Embryonic facial prominence (tissue), 1 donor: ENCODE data around the gene POLR1H.

Experiments used
- DNase-seq: peaks from one replicate; pipeline ENCODE4 v3.0.0-alpha.2; 2016; ENCODE audit errors: extremely low spot score

Gene POLR1H

GRCh38 chr6:30061858-30062458, 893 bp downstream of the POLR1H start:
- DNase-seq, result no peak

- no peak for DNase-seq
These were observed 1.6 kb downstream of the POLR1H start for GRCh38 chr6:30062471-30063178.

GRCh38 chr6:30063315-30063714, 2.2 kb downstream of the POLR1H start:
- no peak for DNase-seq

- DNase-seq, result no peak
These were observed 5.0 kb downstream of the POLR1H start for GRCh38 chr6:30066082-30066481.

- peak; percentile 99 for DNase-seq
These were observed 5.8 kb downstream of the POLR1H start, which contains the start of gene PPP1R11 for GRCh38 chr6:30066577-30067459. Gene PPP1R11 (plus strand): TSS chr6:30067198. CDS start chr6:30067411, 213 bp downstream.

- DNase-seq, result no peak
These were observed 6.5 kb downstream of the POLR1H start for GRCh38 chr6:30067460-30068139.

- no peak for DNase-seq
These were observed 10.2 kb downstream of the POLR1H start for GRCh38 chr6:30071081-30071818.

GRCh38 chr6:30071858-30072257, 10.8 kb downstream of the POLR1H start:
- no peak for DNase-seq

GRCh38 chr6:30073489-30074235, 12.6 kb downstream of the POLR1H start:
- DNase-seq, result no peak

- DNase-seq, result no peak
These were observed 13.4 kb downstream of the POLR1H start for GRCh38 chr6:30074331-30075093.

- no peak for DNase-seq
These were observed 14.2 kb downstream of the POLR1H start, which contains the start of gene RNF39 for GRCh38 chr6:30075094-30075789. Gene RNF39 (minus strand): TSS chr6:30075769. CDS start chr6:30075585, 184 bp downstream.

- DNase-seq, result no peak
These were observed 15.0 kb downstream of the POLR1H start for GRCh38 chr6:30075790-30076732.

GRCh38 chr6:30077218-30077617, 16.2 kb downstream of the POLR1H start:
- no peak for DNase-seq

GRCh38 chr6:30087876-30088275, 26.8 kb downstream of the POLR1H start:
- no peak for DNase-seq

GRCh38 chr6:30091577-30092381, 30.7 kb downstream of the POLR1H start:
- DNase-seq, result no peak

GRCh38 chr6:30092852-30093543, 31.9 kb downstream of the POLR1H start:
- no peak for DNase-seq
